ENCODE measurements around the gene ARSK.

The ARSK gene

DNA sequence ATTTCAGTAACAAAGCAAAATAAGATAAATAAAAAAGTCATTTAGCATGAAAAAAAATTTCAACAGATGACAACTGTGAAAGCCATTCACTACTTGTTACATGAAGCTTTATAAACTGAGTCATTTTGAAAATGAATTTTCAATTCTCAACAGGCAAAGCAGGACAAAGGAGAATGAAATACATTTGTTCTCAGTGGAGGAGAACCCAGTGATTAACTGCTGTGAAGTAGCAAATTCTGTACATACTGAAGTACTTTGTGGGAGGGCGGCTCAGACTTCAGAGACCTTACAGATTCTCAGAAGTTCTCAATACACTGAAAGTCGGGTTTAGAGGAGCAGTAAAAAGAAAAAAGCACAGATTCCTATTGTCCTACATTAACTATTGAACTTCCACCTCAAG, 21.8 kb upstream of the ARSK start:
- H3K4me3 ChIP-seq (ENCODE audit: low read depth, low read length) = no peak overlapping the region
- TF ChIP-seq, protein P1, sequence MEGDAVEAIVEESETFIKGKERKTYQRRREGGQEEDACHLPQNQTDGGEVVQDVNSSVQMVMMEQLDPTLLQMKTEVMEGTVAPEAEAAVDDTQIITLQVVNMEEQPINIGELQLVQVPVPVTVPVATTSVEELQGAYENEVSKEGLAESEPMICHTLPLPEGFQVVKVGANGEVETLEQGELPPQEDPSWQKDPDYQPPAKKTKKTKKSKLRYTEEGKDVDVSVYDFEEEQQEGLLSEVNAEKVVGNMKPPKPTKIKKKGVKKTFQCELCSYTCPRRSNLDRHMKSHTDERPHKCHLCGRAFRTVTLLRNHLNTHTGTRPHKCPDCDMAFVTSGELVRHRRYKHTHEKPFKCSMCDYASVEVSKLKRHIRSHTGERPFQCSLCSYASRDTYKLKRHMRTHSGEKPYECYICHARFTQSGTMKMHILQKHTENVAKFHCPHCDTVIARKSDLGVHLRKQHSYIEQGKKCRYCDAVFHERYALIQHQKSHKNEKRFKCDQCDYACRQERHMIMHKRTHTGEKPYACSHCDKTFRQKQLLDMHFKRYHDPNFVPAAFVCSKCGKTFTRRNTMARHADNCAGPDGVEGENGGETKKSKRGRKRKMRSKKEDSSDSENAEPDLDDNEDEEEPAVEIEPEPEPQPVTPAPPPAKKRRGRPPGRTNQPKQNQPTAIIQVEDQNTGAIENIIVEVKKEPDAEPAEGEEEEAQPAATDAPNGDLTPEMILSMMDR (IDR thresholded peaks at IDR 0.05; ENCODE audit: low read depth, low read length, missing control alignments) = no peak
- DNase-seq (ENCODE audit: low read depth) = no peak

DNA sequence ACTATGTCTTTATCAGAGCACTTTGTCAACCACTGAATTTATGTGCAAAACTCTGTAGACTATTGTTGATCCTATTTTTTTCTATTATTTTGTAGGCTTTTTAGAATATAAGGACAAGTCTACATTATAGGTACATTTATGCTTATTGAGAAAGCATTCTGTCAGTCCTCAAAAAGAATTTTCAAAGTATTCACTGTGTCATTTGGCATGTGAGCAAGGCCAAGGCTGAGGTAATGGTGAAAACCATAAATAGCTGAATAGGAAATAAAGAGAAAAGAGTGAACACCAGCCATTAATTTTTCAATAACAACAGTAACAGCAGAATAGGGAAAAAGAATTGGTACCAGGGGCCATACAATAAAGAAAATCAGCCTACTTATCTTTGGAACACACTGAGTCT, 21.1 kb upstream of the ARSK start:
- DNase-seq (ENCODE audit: low read depth) = no peak
- TF ChIP-seq, protein P1 (IDR thresholded peaks at IDR 0.05; ENCODE audit: low read depth, low read length, missing control alignments) = no peak
- no peak overlapping the region for H3K4me3 ChIP-seq (ENCODE audit: low read depth, low read length)

DNA sequence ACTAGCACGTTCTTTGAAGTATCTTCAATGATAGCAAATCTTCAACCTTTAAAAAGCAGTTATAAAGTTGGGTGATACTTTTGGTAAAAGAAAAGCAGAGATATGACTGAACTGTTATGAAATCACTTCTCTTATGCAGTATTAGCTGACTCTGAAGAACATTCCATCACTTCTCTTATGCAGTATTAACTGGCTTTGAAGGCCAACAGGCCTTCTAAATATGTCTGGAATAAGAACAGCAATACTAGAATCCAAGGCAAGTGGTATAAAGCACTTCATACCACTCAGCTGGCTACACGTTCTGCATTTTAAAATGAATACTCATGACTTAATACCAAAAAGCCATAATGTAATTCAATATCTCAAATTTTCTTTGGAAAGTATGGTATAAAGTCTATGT, 17.4 kb upstream of the ARSK start:
- no peak for DNase-seq (ENCODE audit: low read depth)
- TF ChIP-seq, protein P1 (IDR thresholded peaks at IDR 0.05; ENCODE audit: low read depth, low read length, missing control alignments) = no peak
- H3K4me3 ChIP-seq (ENCODE audit: low read depth, low read length) = no peak overlapping the region

DNA sequence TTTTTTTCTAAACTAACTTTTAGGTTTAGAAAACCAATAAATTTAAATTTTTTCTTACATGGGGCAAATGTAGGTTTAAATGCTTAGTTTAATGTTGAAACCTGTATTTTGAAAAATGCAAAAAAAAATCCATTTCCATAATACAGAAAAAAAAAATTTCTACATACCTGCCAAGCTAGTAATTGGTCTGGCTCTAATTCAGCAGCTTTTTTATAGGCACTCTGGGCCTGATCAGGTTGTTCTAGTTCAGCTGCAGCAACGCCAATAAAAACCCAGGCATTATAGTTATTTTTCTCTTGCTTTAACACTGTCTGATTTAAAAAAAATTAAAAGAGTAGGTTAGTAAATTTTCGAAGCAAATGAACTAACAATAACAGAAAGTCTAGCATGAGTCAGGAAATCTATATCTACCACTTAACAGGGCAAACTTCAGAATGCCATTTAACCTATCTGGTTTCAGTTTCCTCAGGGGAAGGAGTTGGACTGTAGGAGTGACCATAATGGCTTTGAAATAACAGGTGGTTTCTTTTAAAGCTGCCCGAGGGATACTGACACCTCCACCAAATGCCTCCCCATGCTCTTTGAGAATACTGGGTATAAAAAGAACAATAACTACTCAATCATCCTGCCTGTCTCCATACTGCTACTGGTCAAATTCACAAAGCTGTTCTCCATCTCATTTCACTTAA, 11.7 kb upstream of the ARSK start:
- no peak for DNase-seq (ENCODE audit: low read depth)
- H3K4me3 ChIP-seq (ENCODE audit: low read depth, low read length) = no peak overlapping the region
- TF ChIP-seq, protein P1 (IDR thresholded peaks at IDR 0.05; ENCODE audit: low read depth, low read length, missing control alignments) = no peak

DNA sequence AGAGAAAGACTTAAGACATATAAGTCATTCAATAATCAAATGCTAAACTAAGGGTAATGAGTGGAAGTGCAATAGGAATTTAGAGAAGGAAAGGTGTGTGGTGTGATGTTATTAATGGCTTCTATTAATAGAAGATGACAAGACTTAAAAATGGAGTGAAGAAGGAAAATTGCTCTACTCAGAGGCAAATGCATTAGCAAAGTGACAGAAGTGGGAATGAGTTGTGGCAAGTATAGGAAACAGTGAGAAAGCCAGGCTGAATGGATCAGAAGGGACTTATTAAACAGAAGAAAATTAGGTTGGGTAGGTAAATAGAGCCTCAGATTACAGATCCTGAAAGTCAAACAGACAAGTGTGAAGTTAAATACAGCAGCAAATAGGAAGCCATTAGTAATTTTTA, 5.9 kb upstream of the ARSK start:
- TF ChIP-seq, protein P1 (IDR thresholded peaks at IDR 0.05; ENCODE audit: low read depth, low read length, missing control alignments) = no peak
- H3K4me3 ChIP-seq (ENCODE audit: low read depth, low read length) = no peak overlapping the region
- DNase-seq (ENCODE audit: low read depth) = no peak

DNA sequence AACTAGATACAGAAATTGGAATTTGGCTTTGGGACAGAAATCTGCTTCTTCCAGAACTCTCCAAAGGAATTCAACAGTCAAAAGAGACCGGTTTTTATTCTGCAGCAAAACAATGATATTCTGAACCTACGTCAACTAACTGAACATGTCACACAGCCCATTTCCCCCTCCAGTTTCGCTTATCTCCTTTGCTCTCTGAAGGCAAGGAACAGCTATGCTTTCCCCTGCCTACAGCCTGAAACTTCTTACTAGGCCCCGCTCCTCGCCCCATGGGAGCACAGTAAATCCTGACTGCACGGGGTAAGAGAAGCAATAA, 612 bp upstream of the ARSK start:
- TF ChIP-seq, protein P1 (IDR thresholded peaks at IDR 0.05; ENCODE audit: low read depth, low read length, missing control alignments) = no peak
- DNase-seq (ENCODE audit: low read depth) = no peak

DNA sequence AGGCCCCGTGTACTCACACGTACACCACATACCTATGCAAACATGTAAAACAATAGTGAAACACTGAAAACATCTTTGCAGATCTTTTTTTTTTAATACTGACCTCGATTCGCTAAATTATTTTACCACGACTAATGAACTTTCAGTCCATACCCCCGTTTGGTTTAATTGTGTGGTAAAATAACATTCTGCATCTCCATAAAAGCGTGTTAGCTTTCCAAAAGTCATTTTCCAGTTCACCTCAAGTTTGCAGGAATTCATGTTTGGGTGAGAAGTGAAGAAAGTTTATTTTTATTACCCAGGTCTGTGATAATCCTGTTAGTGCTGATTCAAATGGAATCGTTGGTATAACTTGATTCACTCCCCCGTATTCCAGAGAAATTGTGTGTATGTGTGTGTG, 652 bp downstream of the ARSK start:
- H3K4me3 ChIP-seq (ENCODE audit: low read depth, low read length) = peak overlapping the region; percentile 90
- TF ChIP-seq, protein P1 (IDR thresholded peaks at IDR 0.05; ENCODE audit: low read depth, low read length, missing control alignments) = no peak
- DNase-seq (ENCODE audit: low read depth) = no peak

More for the DNA sequence above, 612 bp upstream of the ARSK start:
- H3K4me3 ChIP-seq (ENCODE audit: low read depth, low read length) = peak overlapping the region; percentile 90

Measured in GM12864 (cell line).